Keratinocyte (primary cell): ENCODE data around the gene LRRC27.
"Not testable (repeated sequence)": the region's sequence is repeated elsewhere in the genome, so short reads cannot be mapped to it uniquely, and the experiment has no call there.

Experiments
- EZH2 ChIP-seq: IDR thresholded peaks from one replicate; pipeline ENCODE4 v1.6.1; 2012; ENCODE audit warnings: inconsistent platforms, mild to moderate bottlenecking, low read length, moderate library complexity
- TF ChIP-seq, protein P1 (sequence below), 3 experiments: IDR thresholded peaks in 1 of 3; conservative IDR thresholded peaks in 1 of 3; optimal IDR thresholded peaks in 1 of 3; 2 replicates in 2 of 3; 3 replicates in 1 of 3; pipeline versions ENCODE3 to v1.5.1; 2011; ENCODE audit warnings: low read length in 3 of 3, mild to moderate bottlenecking in 3 of 3, moderate library complexity in 2 of 3, control low read depth in 1 of 3, inconsistent platforms in 1 of 3; ENCODE audit not compliant: insufficient read depth in 2 of 3; ENCODE audit errors: extremely low read depth in 1 of 3

GRCh38 chr10:132314881-132315280 lies 17.1 kb upstream of the LRRC27 start:
- TF ChIP-seq, protein P1, sequence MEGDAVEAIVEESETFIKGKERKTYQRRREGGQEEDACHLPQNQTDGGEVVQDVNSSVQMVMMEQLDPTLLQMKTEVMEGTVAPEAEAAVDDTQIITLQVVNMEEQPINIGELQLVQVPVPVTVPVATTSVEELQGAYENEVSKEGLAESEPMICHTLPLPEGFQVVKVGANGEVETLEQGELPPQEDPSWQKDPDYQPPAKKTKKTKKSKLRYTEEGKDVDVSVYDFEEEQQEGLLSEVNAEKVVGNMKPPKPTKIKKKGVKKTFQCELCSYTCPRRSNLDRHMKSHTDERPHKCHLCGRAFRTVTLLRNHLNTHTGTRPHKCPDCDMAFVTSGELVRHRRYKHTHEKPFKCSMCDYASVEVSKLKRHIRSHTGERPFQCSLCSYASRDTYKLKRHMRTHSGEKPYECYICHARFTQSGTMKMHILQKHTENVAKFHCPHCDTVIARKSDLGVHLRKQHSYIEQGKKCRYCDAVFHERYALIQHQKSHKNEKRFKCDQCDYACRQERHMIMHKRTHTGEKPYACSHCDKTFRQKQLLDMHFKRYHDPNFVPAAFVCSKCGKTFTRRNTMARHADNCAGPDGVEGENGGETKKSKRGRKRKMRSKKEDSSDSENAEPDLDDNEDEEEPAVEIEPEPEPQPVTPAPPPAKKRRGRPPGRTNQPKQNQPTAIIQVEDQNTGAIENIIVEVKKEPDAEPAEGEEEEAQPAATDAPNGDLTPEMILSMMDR (optimal IDR thresholded peaks at IDR 0.05 in 1 of 3, IDR thresholded peaks at IDR 0.05 in 1 of 3, conservative IDR thresholded peaks at IDR 0.05 in 1 of 3; ENCODE audit: extremely low read depth in 1 of 3, insufficient read depth in 2 of 3, low read length in 3 of 3) = not testable (repeated sequence)
- not testable (repeated sequence) for TF ChIP-seq EZH2
